NCI-H2081 treated with DMSO at 0.1 percent for 48 hours (cell line): ENCODE results near the gene LARP4.
"Not testable (repeated sequence)": the region's sequence is repeated elsewhere in the genome, so short reads cannot be mapped to it uniquely, and the experiment has no call there.

Experiments
- DNase-seq: peaks from one replicate; lab custom pipeline; 2025; lab: John Stamatoyannopoulos, UW

The LARP4 gene

GRCh38 chr12:50400638-50401499 lies at the start of gene LARP4:
Gene LARP4, plus strand, starts transcription at chr12:50400885. Its CDS starts 126 bp downstream, at chr12:50401011.
- peak; percentile 67 for DNase-seq

GRCh38 chr12:50351120-50352043 lies 49.3 kb upstream of the LARP4 start:
- DNase-seq, result no peak

GRCh38 chr12:50353404-50353803 lies 47.3 kb upstream of the LARP4 start:
- DNase-seq, result no peak

GRCh38 chr12:50353869-50354593 lies 46.7 kb upstream of the LARP4 start:
- no peak for DNase-seq

- DNase-seq, result no peak
Measured at GRCh38 chr12:50354908-50355307, 45.8 kb upstream of the LARP4 start.

- no peak for DNase-seq
Measured at GRCh38 chr12:50355365-50355764, 45.3 kb upstream of the LARP4 start.

- no peak for DNase-seq
Measured at GRCh38 chr12:50362671-50363070, 38.0 kb upstream of the LARP4 start.

- DNase-seq, result no peak
Measured at GRCh38 chr12:50363141-50363540, 37.5 kb upstream of the LARP4 start.

- DNase-seq, result no peak
Measured at GRCh38 chr12:50365709-50366406, 34.8 kb upstream of the LARP4 start.

- not testable (repeated sequence) for DNase-seq
Measured at GRCh38 chr12:50370672-50371071, 30.0 kb upstream of the LARP4 start.

GRCh38 chr12:50375802-50376201 lies 24.9 kb upstream of the LARP4 start:
- DNase-seq, result no peak

- no peak for DNase-seq
Measured at GRCh38 chr12:50380761-50381325, 19.8 kb upstream of the LARP4 start.

GRCh38 chr12:50387487-50387886 lies 13.2 kb upstream of the LARP4 start:
- DNase-seq, result no peak

- DNase-seq, result no peak
Measured at GRCh38 chr12:50387972-50388478, 12.7 kb upstream of the LARP4 start.

- not testable (repeated sequence) for DNase-seq
Measured at GRCh38 chr12:50388793-50389192, 11.9 kb upstream of the LARP4 start.

GRCh38 chr12:50390316-50390741 lies 10.4 kb upstream of the LARP4 start:
- no peak for DNase-seq

GRCh38 chr12:50394469-50395029 lies 6.1 kb upstream of the LARP4 start:
- no peak for DNase-seq

- DNase-seq, result no peak
Measured at GRCh38 chr12:50397117-50397650, 3.5 kb upstream of the LARP4 start.

GRCh38 chr12:50398931-50399330 lies 1.8 kb upstream of the LARP4 start:
- no peak for DNase-seq

- DNase-seq, result peak; percentile 45
Measured at GRCh38 chr12:50400104-50400637, 514 bp upstream of the LARP4 start.
